CD14-positive monocyte (primary cell): ENCODE data around the gene CEND1. TPM values are rescaled to one million over a fixed set of nuclear protein-coding genes. Genes with fewer than 3 reads are reported as not detected.

ENCODE experiments used
- DNase-seq, 3 donors: peaks; one replicate each; pipeline ENCODE4 v3.0.0-alpha.2; 2011 to 2022
- H2AFZ ChIP-seq: 2 replicates; pipeline ENCODE4 v1.6.0; 2012; ENCODE audit warnings: mild to moderate bottlenecking, low read depth, low read length, inconsistent platforms; ENCODE audit not compliant: insufficient read depth, poor library complexity, severe bottlenecking
- H3K27ac ChIP-seq, 2 donors: 1 replicate in 1 of 2; 2 replicates in 1 of 2; pipeline ENCODE4 v1.5.1; 2012 to 2013; ENCODE audit warnings: low read length in 2 of 2, control low read depth in 1 of 2, inconsistent platforms in 1 of 2, low read depth in 1 of 2, mild to moderate bottlenecking in 1 of 2
- H3K27me3 ChIP-seq, 2 donors: one replicate each; pipeline versions ENCODE4 v1.6.0 to v1.6.1; 2011 to 2013; ENCODE audit warnings: low read length in 2 of 2; ENCODE audit not compliant: control insufficient read depth in 2 of 2, insufficient read depth in 2 of 2
- H3K36me3 ChIP-seq, 2 donors: replicated peaks in 1 of 2; 1 replicate in 1 of 2; 2 replicates in 1 of 2; pipeline versions ENCODE4 v1.5.1 to v1.6.1; 2012 to 2013; ENCODE audit warnings: low read length in 2 of 2, control low read depth in 1 of 2, inconsistent platforms in 1 of 2, mild to moderate bottlenecking in 1 of 2; ENCODE audit not compliant: insufficient read depth in 2 of 2, control insufficient read depth in 1 of 2
- H3K4me1 ChIP-seq, 2 donors: 1 replicate in 1 of 2; 2 replicates in 1 of 2; pipeline versions ENCODE4 v1.5.1 to v1.6.1; 2012 to 2013; ENCODE audit warnings: low read length in 2 of 2, control low read depth in 1 of 2, inconsistent platforms in 1 of 2, mild to moderate bottlenecking in 1 of 2, moderate library complexity in 1 of 2; ENCODE audit not compliant: insufficient read depth in 2 of 2, control insufficient read depth in 1 of 2
- H3K4me2 ChIP-seq: replicated peaks from 2 replicates; pipeline ENCODE3; 2012; ENCODE audit warnings: low read length, moderate library complexity, mild to moderate bottlenecking; ENCODE audit not compliant: poor library complexity, severe bottlenecking; ENCODE audit errors: extremely low read depth
- H3K4me3 ChIP-seq, 3 experiments: fragments of 200-600 bp in 1 of 3; sonication (generic) in 1 of 3; replicated peaks in 1 of 3; 1 replicate in 2 of 3; 2 replicates in 1 of 3; pipeline ENCODE4 v1.5.1; 2011 to 2013; ENCODE audit warnings: low read length in 3 of 3, mild to moderate bottlenecking in 3 of 3, control low read depth in 2 of 3, low read depth in 2 of 3, inconsistent platforms in 1 of 3, moderate library complexity in 1 of 3
- H3K79me2 ChIP-seq: 2 replicates; pipeline ENCODE4 v1.6.0; 2012; ENCODE audit warnings: mild to moderate bottlenecking, control low read depth, inconsistent platforms, low read length, moderate library complexity; ENCODE audit not compliant: insufficient read depth
- H3K9ac ChIP-seq: 2 replicates; pipeline ENCODE4 v1.6.0; 2017; ENCODE audit warnings: low read length, mild to moderate bottlenecking; ENCODE audit not compliant: insufficient read depth, poor library complexity, severe bottlenecking
- H3K9me3 ChIP-seq, 2 donors: replicated peaks in 1 of 2; 1 replicate in 1 of 2; 2 replicates in 1 of 2; pipeline versions ENCODE4 v1.5.1 to v1.6.1; 2012 to 2013; ENCODE audit warnings: low read length in 2 of 2, control low read depth in 1 of 2; ENCODE audit not compliant: control insufficient read depth in 1 of 2, insufficient read depth in 1 of 2
- H4K20me1 ChIP-seq: 2 replicates; pipeline ENCODE4 v1.6.0; 2012; ENCODE audit warnings: mild to moderate bottlenecking, low read length, control low read depth, moderate library complexity; ENCODE audit not compliant: insufficient read depth
- H3K27ac Mint-ChIP-seq, 7 donors: one replicate each; pipeline ENCODE4 v1.8.0; 2020; ENCODE audit warnings: mild to moderate bottlenecking in 7 of 7, mixed read lengths in 7 of 7, moderate library complexity in 6 of 7, inconsistent platforms in 2 of 7
- H3K27me3 Mint-ChIP-seq, 3 donors: one replicate each; pipeline ENCODE4 v1.8.0; 2021 to 2022; ENCODE audit warnings: low read depth in 3 of 3, mild to moderate bottlenecking in 3 of 3, mixed read lengths in 3 of 3, moderate library complexity in 3 of 3, inconsistent platforms in 1 of 3
- H3K36me3 Mint-ChIP-seq, 2 donors: one replicate each; pipeline ENCODE4 v1.8.0; 2020; ENCODE audit warnings: mixed read lengths in 2 of 2, inconsistent platforms in 1 of 2, mild to moderate bottlenecking in 1 of 2
- H3K4me1 Mint-ChIP-seq: one replicate; pipeline ENCODE4 v1.8.0; 2020; ENCODE audit warnings: mild to moderate bottlenecking, mixed read lengths
- H3K4me3 Mint-ChIP-seq, 2 donors: one replicate each; pipeline ENCODE4 v1.8.0; 2020; ENCODE audit warnings: mild to moderate bottlenecking in 2 of 2, mixed read lengths in 2 of 2, moderate library complexity in 1 of 2
- H3K9me3 Mint-ChIP-seq, 7 donors: one replicate each; pipeline ENCODE4 v1.8.0; 2020 to 2022; ENCODE audit warnings: mixed read lengths in 7 of 7, mild to moderate bottlenecking in 6 of 7, moderate library complexity in 6 of 7, inconsistent platforms in 2 of 7
- WGBS: methylation state at CpG from one replicate; pipeline ENCODE4 v1.1.5; 2013; ENCODE audit warnings: missing lambda C conversion rate; ENCODE audit not compliant: insufficient coverage; 5-methylcytosine and 5-hydroxymethylcytosine counted together
- intact Hi-C, 2 donors: fragments of 100-400 bp; cut with micrococcal nuclease; formaldehyde crosslinking; loops; one replicate each; pipeline versions ENCODE4 v1.15.0 to v1.15.1; 2023
- polyA plus RNA-seq, 3 donors: library from polyadenylated mRNA; depleted of rRNA in 1 of 3; unstranded in 2 of 3; stranded (reverse) in 1 of 3; fragments of 300-500 nt in 2 of 3; fragments of >200 nt in 1 of 3; fragmentation: Illumina TruSeq in 2 of 3; gene quantifications; 1 replicate in 2 of 3; 2 replicates in 1 of 3; pipeline ENCODE4 v1.2.3, GENCODE V29; 2012 to 2021
- TF ChIP-seq, protein P1 (sequence below): fragments of 200-600 bp; IDR thresholded peaks from one replicate; pipeline ENCODE4 v1.8.0; 2022; ENCODE audit warnings: antibody characterized with exemption, mild to moderate bottlenecking

The CEND1 gene
- polyA plus RNA-seq, 3 donors = not detected

DNA sequence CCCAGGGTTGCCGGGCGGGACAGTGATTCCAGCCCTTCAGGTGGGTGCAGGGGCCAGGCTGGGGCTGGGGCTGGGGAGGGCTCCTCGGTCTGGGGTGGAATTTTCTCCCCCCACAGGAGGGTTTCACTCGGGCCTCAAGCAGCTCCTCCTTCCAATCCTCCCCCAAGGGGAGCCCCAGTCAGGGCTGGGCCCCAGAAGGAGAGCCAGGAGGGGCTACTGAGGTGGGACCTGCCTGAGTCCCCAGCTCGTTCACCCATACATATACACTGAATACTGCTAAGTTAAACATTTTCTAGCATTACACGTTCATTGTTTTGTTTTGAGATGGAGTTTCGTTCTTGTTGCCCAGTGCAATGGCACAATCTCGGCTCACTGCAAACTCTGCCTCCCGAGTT lies 36.3 kb upstream of the CEND1 start:
- Histone ChIP-seq H2AFZ (no peak overlapping the region), H3K36me3 (peaks cover 21 to 32% of the 10 kb centered on the region in 2 donors), H3K4me3 (peak overlapping the region in 1 of 3 experiments; percentile 73), H3K79me2 (peaks cover 32% of the 10 kb centered on the region), H3K9ac (no peak overlapping the region), H4K20me1 (peaks cover 58% of the 10 kb centered on the region), H3K27ac (no peak overlapping the region), H3K4me1 (peaks cover 75 to 84% of the 10 kb centered on the region in 2 donors), H3K4me2 (no peak overlapping the region), H3K27me3 (peaks cover 7 to 42% of the 10 kb centered on the region in 2 donors), H3K9me3 (no peaks in the 10 kb centered on the region)
- intact Hi-C loops = no loop called here
- H3K4me3 Mint-ChIP-seq = peak overlapping the region; percentile 69 to 73
- 76% methylated on average over 4 of the region's 9 CpGs for WGBS
- peaks cover 64% of the 10 kb centered on the region for H3K4me1 Mint-ChIP-seq
- TF ChIP-seq, protein P1, sequence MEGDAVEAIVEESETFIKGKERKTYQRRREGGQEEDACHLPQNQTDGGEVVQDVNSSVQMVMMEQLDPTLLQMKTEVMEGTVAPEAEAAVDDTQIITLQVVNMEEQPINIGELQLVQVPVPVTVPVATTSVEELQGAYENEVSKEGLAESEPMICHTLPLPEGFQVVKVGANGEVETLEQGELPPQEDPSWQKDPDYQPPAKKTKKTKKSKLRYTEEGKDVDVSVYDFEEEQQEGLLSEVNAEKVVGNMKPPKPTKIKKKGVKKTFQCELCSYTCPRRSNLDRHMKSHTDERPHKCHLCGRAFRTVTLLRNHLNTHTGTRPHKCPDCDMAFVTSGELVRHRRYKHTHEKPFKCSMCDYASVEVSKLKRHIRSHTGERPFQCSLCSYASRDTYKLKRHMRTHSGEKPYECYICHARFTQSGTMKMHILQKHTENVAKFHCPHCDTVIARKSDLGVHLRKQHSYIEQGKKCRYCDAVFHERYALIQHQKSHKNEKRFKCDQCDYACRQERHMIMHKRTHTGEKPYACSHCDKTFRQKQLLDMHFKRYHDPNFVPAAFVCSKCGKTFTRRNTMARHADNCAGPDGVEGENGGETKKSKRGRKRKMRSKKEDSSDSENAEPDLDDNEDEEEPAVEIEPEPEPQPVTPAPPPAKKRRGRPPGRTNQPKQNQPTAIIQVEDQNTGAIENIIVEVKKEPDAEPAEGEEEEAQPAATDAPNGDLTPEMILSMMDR = no peak
- H3K27ac Mint-ChIP-seq = peak overlapping the region in 1 of 7 donors; percentile 30
- H3K27me3 Mint-ChIP-seq = peaks cover 41 to 46% (median 45%) of the 10 kb centered on the region in 3 donors
- DNase-seq = no peak
- peaks cover 0 to 9% (median 1%) of the 10 kb centered on the region in 7 donors for H3K9me3 Mint-ChIP-seq
- H3K36me3 Mint-ChIP-seq = peaks cover 32 to 40% of the 10 kb centered on the region in 2 donors

DNA sequence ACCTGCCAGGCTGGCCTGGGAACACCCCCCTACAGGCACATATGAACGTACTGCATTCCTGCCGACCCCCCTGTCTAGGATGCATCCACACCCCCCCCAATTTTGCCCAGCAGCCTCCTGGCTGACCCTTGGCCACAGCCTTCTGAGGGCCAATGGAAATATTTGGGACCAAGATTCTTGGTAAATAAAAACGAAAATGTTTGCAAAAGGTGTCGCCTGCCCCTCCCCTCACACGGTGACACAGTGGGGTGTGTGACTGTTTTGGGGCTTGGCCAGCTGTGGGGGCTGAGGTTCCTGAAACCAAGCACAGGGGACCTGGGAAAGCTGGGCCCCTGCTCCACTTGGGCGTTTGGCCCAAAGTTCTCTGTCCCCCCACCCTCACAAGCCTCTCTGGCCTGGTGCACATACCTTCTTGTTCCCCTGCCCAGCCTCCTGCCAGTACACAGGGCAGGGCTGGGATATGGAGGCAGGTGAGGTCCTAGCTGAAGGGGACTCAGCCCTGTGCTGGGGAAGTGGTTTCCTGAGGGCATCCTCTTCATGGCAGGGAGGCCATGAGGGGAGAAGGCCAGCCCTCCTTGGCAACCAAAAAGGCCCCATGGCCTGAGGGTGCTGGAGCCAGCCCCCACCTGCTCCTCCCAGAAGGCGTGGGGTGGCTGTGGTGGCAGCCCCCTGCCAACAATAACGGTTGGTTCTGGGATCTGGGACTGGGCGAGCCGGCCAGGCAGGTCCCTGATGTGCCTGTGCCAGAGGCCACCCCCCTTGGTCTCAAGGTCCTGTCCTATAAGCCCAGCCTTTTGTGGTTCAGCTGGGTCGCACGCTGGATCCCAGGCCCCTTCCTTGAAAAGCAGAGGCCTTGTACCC lies 35.7 kb upstream of the CEND1 start:
- intact Hi-C loops = no loop called here
- Mint-ChIP-seq H3K4me3 (no peak overlapping the region), H3K9me3 (peaks cover 0 to 7% (median 1%) of the 10 kb centered on the region in 7 donors), H3K27me3 (peaks cover 35 to 40% (median 39%) of the 10 kb centered on the region in 3 donors), H3K4me1 (peaks cover 65% of the 10 kb centered on the region), H3K36me3 (peaks cover 34 to 44% of the 10 kb centered on the region in 2 donors), H3K27ac (no peak overlapping the region)
- Histone ChIP-seq H4K20me1 (peaks cover 58% of the 10 kb centered on the region), H3K9me3 (no peaks in the 10 kb centered on the region), H3K9ac (no peak overlapping the region), H3K4me3 (no peak overlapping the region), H3K27ac (no peak overlapping the region), H3K27me3 (peaks cover 2 to 36% of the 10 kb centered on the region in 2 donors), H3K79me2 (peaks cover 38% of the 10 kb centered on the region), H3K4me1 (peaks cover 75 to 84% of the 10 kb centered on the region in 2 donors), H2AFZ (no peak overlapping the region), H3K4me2 (no peak overlapping the region), H3K36me3 (peaks cover 21 to 32% of the 10 kb centered on the region in 2 donors)
- DNase-seq = no peak
- 85% methylated on average over 4 of the region's 12 CpGs for WGBS
- TF ChIP-seq, protein P1 = no peak
